Peyer's patch (tissue), 4 donors: ENCODE measurements around the gene CEP68.

Experiments used
- CTCF ChIP-seq, 6 experiments: fragments of 450-650 bp in 4 of 6; fragments of 200-600 bp in 2 of 6; sonication (generic) in 1 of 6; IDR thresholded peaks; one replicate each; pipeline ENCODE4 v1.5.1; 2017 to 2019; ENCODE audit warnings: antibody characterized with exemption in 6 of 6, mild to moderate bottlenecking in 3 of 6, moderate library complexity in 1 of 6
- POLR2A ChIP-seq, 2 donors: fragments of 450-650 bp; IDR thresholded peaks; one replicate each; pipeline ENCODE4 v1.5.1; 2017; ENCODE audit warnings: antibody characterized with exemption in 2 of 2, mild to moderate bottlenecking in 2 of 2, moderate library complexity in 2 of 2

GRCh38 chr2:65130664-65131175, 74.5 kb downstream of the CEP68 start:
- TF ChIP-seq POLR2A (IDR thresholded peaks at IDR 0.05) (peak in 1 of 2 donors; percentile 9), CTCF (IDR thresholded peaks at IDR 0.05) (no peak)
